Parathyroid adenoma (tissue), 2 donors: ENCODE data around the gene POC1A.

Experiments
- H2AFZ ChIP-seq: fragments of 300-600 bp; sonication (generic); one replicate; pipeline ENCODE4 v1.7.0; 2017; ENCODE audit warnings: antibody characterized with exemption, mild to moderate bottlenecking
- H3K27ac ChIP-seq: fragments of 300-600 bp; sonication (generic); one replicate; pipeline ENCODE4 v1.7.0; 2017
- H3K27me3 ChIP-seq: fragments of 300-600 bp; sonication (generic); one replicate; pipeline ENCODE4 v1.7.0; 2017; ENCODE audit warnings: low read length; ENCODE audit not compliant: control insufficient read depth, insufficient read depth
- H3K36me3 ChIP-seq: fragments of 300-600 bp; sonication (generic); one replicate; pipeline ENCODE4 v1.7.0; 2017; ENCODE audit warnings: low read length; ENCODE audit not compliant: control insufficient read depth, insufficient read depth
- H3K4me1 ChIP-seq: fragments of 300-600 bp; sonication (generic); one replicate; pipeline ENCODE4 v1.7.0; 2017; ENCODE audit warnings: control low read depth
- H3K4me2 ChIP-seq: fragments of 300-600 bp; sonication (generic); one replicate; pipeline ENCODE4 v1.7.0; 2017; ENCODE audit warnings: low read length
- H3K4me3 ChIP-seq: fragments of 300-600 bp; sonication (generic); one replicate; pipeline ENCODE4 v1.7.0; 2017; ENCODE audit warnings: low read depth, low read length
- H3K79me2 ChIP-seq: fragments of 300-600 bp; sonication (generic); one replicate; pipeline ENCODE4 v1.7.0; 2017; ENCODE audit warnings: control low read depth
- H3K9ac ChIP-seq: fragments of 300-600 bp; sonication (generic); one replicate; pipeline ENCODE4 v1.7.0; 2017; ENCODE audit warnings: mild to moderate bottlenecking
- H3K9me3 ChIP-seq: fragments of 300-600 bp; sonication (generic); one replicate; pipeline ENCODE4 v1.7.0; 2017; ENCODE audit warnings: low read length; ENCODE audit not compliant: control insufficient read depth
- TF ChIP-seq, protein P1 (sequence below): fragments of 300-600 bp; sonication (generic); IDR thresholded peaks from one replicate; pipeline ENCODE4 v1.7.0; 2017; ENCODE audit warnings: antibody characterized with exemption, mild to moderate bottlenecking
- donor health status: primary hyperparathyroidism.

The POC1A gene

DNA sequence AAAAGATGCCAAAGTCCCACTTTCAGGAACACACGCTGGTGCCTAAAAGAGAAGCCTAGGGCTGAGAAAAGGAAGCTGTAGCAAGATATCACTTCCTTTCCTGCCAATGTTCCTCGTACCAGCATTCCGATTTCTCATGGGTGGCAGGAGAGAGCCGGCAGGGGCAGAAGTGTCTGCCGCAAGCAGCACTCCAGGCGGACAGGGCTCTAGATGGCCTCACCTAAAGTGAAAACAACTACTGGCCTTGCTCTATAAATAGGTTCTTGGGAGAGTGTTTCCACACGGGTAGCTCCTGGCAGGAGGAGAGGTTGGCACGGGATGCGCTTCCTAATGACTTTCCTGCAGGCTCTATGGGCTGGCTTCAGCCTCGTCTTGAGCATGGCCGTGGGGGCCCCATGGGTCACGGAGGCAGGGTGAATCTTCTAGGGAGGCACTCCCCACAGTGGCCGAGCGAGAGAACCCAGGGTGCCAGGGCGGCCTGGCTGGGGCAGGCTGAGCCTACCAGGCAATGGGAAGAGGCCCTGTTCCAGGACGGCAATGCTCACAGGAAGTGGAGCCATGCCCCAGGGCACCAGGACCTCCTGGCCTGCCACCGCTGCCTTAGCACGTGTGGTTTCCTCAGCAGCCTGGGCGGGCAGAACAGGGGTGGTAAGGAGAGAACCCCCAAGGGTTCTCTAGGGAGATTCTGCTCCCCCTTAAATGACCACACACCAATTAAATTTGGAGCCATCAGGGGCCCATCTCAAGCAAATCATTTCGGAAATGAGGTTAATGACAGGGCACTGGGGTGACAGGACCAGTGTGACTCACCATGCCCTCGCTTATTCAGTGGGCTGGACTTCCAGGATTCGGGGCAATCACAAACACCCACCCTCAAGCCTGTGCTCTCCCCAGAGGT, 83.2 kb downstream of the POC1A start:
- Histone ChIP-seq H2AFZ (no peak overlapping the region), H3K9me3 (no peaks in the 10 kb centered on the region), H3K27ac (peak overlapping the region; percentile 11), H3K4me1 (no peaks in the 10 kb centered on the region), H3K4me2 (no peak overlapping the region), H3K27me3 (no peaks in the 10 kb centered on the region), H3K4me3 (no peak overlapping the region), H3K79me2 (no peaks in the 10 kb centered on the region), H3K36me3 (no peaks in the 10 kb centered on the region), H3K9ac (no peak overlapping the region)
- TF ChIP-seq, protein P1, sequence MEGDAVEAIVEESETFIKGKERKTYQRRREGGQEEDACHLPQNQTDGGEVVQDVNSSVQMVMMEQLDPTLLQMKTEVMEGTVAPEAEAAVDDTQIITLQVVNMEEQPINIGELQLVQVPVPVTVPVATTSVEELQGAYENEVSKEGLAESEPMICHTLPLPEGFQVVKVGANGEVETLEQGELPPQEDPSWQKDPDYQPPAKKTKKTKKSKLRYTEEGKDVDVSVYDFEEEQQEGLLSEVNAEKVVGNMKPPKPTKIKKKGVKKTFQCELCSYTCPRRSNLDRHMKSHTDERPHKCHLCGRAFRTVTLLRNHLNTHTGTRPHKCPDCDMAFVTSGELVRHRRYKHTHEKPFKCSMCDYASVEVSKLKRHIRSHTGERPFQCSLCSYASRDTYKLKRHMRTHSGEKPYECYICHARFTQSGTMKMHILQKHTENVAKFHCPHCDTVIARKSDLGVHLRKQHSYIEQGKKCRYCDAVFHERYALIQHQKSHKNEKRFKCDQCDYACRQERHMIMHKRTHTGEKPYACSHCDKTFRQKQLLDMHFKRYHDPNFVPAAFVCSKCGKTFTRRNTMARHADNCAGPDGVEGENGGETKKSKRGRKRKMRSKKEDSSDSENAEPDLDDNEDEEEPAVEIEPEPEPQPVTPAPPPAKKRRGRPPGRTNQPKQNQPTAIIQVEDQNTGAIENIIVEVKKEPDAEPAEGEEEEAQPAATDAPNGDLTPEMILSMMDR = no peak

DNA sequence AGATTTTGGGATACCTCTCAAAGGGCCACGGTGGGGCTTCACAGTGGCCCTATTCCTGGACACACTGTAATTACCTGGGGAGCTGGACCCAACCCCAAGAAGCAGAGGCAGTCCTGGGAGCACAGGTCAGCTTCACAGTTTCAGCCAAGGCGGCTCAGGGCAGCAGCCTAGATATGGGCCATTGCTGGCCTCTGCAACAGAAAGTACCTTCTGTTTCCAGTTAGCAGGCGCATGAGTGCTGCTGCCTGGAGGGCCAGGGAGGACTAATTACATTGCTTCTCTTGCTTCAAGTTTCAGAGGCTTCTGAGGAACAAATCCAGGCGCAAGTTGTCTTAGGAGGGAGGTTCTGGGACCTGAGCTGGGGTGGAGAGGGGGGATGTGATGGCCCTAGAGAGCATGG, 84.4 kb downstream of the POC1A start:
- no peaks in the 10 kb centered on the region for H3K36me3 ChIP-seq
- H3K4me1 ChIP-seq = no peaks in the 10 kb centered on the region
- no peaks in the 10 kb centered on the region for H3K79me2 ChIP-seq
- H3K27me3 ChIP-seq = no peaks in the 10 kb centered on the region
- H3K27ac ChIP-seq = no peak overlapping the region
- no peak overlapping the region for H3K9ac ChIP-seq
- H3K9me3 ChIP-seq = no peaks in the 10 kb centered on the region
- TF ChIP-seq, protein P1 = no peak
- H3K4me2 ChIP-seq = no peak overlapping the region
- H2AFZ ChIP-seq = no peak overlapping the region
- H3K4me3 ChIP-seq = no peak overlapping the region

DNA sequence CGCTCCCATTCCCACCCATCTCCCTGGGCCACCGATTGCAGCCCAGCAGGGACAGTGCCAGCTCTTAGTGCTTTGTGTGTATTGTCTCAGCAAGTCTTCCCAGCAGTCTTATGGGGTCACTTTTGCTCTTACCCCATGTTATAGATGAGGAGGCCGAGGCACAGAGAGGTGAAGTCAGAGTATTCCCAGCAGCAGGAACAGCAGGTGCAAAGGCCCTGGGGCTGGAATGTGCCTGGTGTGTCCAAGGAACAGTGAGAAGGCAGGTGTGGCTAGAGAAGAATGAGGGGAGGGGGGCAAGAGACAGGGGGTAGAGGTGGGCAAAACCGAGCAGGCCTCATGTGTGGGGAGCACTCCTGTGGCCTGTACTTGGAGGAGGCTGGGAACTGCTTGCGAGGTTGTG, 85.1 kb downstream of the POC1A start:
- no peak overlapping the region for H2AFZ ChIP-seq
- no peaks in the 10 kb centered on the region for H3K9me3 ChIP-seq
- H3K4me1 ChIP-seq = no peaks in the 10 kb centered on the region
- no peak overlapping the region for H3K9ac ChIP-seq
- H3K79me2 ChIP-seq = no peaks in the 10 kb centered on the region
- H3K4me2 ChIP-seq = no peak overlapping the region
- no peaks in the 10 kb centered on the region for H3K27me3 ChIP-seq
- no peak overlapping the region for H3K4me3 ChIP-seq
- no peak overlapping the region for H3K27ac ChIP-seq
- H3K36me3 ChIP-seq = no peaks in the 10 kb centered on the region
- TF ChIP-seq, protein P1 = no peak

GRCh38 chr3:52068730-52069129, 85.5 kb downstream of the POC1A start:
- Histone ChIP-seq H3K9me3 (no peaks in the 10 kb centered on the region), H2AFZ (no peak overlapping the region), H3K4me2 (no peak overlapping the region), H3K36me3 (no peaks in the 10 kb centered on the region), H3K27ac (no peak overlapping the region), H3K4me1 (no peaks in the 10 kb centered on the region), H3K4me3 (no peak overlapping the region), H3K27me3 (no peaks in the 10 kb centered on the region), H3K9ac (no peak overlapping the region), H3K79me2 (no peaks in the 10 kb centered on the region)
- TF ChIP-seq, protein P1 = no peak

DNA sequence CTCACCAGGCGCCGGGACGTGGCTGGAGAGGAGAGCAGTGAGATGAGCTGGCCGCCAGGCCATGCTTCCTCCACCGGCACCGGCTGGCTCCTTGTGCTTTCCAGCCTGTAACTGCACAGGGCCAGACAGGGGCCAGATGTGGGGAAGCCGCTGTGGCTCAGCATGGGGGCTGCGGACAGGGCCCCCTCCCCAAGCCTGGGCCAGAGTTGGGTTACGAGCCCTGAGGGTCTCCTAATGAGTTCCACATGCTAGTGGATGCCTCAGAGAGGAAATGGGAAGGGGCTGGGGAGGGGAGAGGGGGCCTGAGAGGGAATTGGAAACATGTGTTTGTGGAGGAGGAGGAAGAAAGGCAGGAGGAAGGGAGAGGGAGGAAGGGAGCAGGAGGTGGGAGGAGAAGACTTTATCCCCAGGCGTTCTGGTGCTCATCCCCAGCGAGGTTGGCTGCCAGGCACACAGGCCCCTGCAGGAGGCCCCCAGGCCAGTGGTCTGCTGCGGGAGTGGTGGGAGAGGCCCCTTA, 86.1 kb downstream of the POC1A start:
- H3K36me3 ChIP-seq = no peaks in the 10 kb centered on the region
- no peaks in the 10 kb centered on the region for H3K79me2 ChIP-seq
- H3K4me1 ChIP-seq = no peaks in the 10 kb centered on the region
- no peaks in the 10 kb centered on the region for H3K27me3 ChIP-seq
- H3K9ac ChIP-seq = no peak overlapping the region
- no peak overlapping the region for H2AFZ ChIP-seq
- TF ChIP-seq, protein P1 = no peak
- H3K4me3 ChIP-seq = no peak overlapping the region
- no peak overlapping the region for H3K27ac ChIP-seq
- H3K4me2 ChIP-seq = no peak overlapping the region
- no peaks in the 10 kb centered on the region for H3K9me3 ChIP-seq
